Measurements from ENCODE around the gene MMP10. TPM values are rescaled to one million over a fixed set of nuclear protein-coding genes. Genes with fewer than 3 reads are reported as not detected.
A peak's percentile ranks its signal among the peaks of the same experiment; 100 is the strongest.

MMP10 gene
- total RNA-seq = not detected
- polyA plus RNA-seq = not detected

DNA sequence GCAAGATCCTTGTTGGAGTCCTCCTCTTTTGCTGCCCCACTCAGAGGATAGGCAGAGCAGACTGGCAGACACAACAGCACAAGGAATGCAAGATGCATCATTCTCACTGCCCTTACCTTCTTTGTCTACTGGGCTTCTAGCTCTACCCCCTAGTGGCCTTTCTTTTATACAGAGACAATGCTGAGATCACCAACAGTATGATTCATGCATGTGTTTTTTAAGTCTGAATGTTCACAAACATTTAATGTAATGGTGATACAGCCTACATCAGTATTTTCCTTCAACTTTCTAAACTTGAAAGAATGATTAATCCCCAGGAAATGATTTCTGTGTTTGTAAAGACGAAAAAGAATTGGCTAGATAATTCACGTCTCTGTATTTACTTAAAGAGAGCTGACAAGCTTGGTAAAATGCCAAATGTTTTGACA lies at the start of gene MMP10:
TSS of gene MMP10 (minus strand) at position 138 of the 428 bp plus-strand sequence. CDS start at position 101, 37 bp downstream.
- 5% methylated on average over 2 of the region's 2 CpGs for WGBS

DNA sequence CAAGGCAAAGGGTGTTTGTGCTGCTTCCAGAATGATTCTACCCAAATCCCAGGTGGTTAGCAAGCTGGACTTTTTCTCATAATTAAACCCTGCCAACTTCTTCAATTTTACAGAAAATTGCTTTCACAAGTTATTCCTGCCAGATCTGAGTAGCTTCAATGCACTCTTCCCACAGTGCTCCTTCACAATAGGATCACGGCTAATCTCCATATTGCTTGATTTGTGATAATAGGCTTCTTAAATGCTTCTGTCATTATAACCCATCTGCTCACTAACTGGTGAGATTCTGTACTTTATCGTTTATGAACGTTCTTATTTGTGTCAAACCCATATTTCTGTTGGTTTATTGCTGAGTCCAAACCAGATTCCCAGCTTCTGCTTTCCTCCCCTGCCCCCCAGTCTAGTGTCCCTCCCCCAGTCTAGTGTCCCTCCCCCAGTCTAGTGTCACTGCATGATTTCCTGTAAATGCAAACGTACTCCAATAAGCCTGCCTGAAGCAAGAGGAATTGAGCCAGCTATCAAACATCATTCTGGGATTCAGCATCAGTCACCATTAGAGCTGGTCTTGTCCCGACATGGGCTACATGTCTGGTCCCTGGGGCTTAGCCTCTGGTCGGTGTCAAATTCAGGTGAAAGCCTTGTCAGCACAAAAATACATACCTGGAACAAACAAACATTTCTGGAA lies 49.0 kb upstream of the MMP10 start:
- 67% methylated on average over 6 of the region's 6 CpGs for WGBS
- H3K4me3 ChIP-seq (ENCODE audit: low read depth in 1 of 3, low read length in 3 of 3) = no peak overlapping the region

More for the DNA sequence above, at the start of gene MMP10:
- H3K36me3 ChIP-seq (ENCODE audit: control insufficient read depth in 4 of 4, insufficient read depth in 3 of 4, low read depth in 1 of 4, low read length in 3 of 4) = no peaks in the 10 kb centered on the region
- TF ChIP-seq, protein P1, sequence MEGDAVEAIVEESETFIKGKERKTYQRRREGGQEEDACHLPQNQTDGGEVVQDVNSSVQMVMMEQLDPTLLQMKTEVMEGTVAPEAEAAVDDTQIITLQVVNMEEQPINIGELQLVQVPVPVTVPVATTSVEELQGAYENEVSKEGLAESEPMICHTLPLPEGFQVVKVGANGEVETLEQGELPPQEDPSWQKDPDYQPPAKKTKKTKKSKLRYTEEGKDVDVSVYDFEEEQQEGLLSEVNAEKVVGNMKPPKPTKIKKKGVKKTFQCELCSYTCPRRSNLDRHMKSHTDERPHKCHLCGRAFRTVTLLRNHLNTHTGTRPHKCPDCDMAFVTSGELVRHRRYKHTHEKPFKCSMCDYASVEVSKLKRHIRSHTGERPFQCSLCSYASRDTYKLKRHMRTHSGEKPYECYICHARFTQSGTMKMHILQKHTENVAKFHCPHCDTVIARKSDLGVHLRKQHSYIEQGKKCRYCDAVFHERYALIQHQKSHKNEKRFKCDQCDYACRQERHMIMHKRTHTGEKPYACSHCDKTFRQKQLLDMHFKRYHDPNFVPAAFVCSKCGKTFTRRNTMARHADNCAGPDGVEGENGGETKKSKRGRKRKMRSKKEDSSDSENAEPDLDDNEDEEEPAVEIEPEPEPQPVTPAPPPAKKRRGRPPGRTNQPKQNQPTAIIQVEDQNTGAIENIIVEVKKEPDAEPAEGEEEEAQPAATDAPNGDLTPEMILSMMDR (IDR thresholded peaks at IDR 0.05; ENCODE audit: low read depth, low read length, missing input control) = peak; percentile 12
- TF ChIP-seq, protein P2, sequence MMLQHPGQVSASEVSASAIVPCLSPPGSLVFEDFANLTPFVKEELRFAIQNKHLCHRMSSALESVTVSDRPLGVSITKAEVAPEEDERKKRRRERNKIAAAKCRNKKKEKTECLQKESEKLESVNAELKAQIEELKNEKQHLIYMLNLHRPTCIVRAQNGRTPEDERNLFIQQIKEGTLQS (IDR thresholded peaks at IDR 0.05) = no peak
- TF ChIP-seq FOXA1 (IDR thresholded peaks at IDR 0.05) (no peak), FOXA2 (IDR thresholded peaks at IDR 0.05) (no peak)
- TF ChIP-seq, protein P3, sequence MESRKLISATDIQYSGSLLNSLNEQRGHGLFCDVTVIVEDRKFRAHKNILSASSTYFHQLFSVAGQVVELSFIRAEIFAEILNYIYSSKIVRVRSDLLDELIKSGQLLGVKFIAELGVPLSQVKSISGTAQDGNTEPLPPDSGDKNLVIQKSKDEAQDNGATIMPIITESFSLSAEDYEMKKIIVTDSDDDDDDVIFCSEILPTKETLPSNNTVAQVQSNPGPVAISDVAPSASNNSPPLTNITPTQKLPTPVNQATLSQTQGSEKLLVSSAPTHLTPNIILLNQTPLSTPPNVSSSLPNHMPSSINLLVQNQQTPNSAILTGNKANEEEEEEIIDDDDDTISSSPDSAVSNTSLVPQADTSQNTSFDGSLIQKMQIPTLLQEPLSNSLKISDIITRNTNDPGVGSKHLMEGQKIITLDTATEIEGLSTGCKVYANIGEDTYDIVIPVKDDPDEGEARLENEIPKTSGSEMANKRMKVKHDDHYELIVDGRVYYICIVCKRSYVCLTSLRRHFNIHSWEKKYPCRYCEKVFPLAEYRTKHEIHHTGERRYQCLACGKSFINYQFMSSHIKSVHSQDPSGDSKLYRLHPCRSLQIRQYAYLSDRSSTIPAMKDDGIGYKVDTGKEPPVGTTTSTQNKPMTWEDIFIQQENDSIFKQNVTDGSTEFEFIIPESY (IDR thresholded peaks at IDR 0.05) = no peak
- H3K4me1 ChIP-seq (ENCODE audit: control insufficient read depth in 4 of 4, insufficient read depth in 4 of 4, low read length in 3 of 4) = no peaks in the 10 kb centered on the region
- DNase-seq (ENCODE audit: low spot score) = no peak
- H3K4me3 ChIP-seq (ENCODE audit: low read depth in 1 of 3, low read length in 3 of 3) = no peak within 1 kb of the TSS
- no peak within 1 kb of the TSS for H3K27ac ChIP-seq (ENCODE audit: low read depth in 1 of 2, low read length in 2 of 2)
- H3K27me3 ChIP-seq (ENCODE audit: control insufficient read depth in 4 of 4, insufficient read depth in 4 of 4, low read length in 3 of 4) = peaks cover 0 to 3% (median 0%) of the 10 kb centered on the region in 4 donors
- no peak within 1 kb of the TSS for H3K9ac ChIP-seq (ENCODE audit: low read depth in 1 of 2, low read length in 2 of 2)
- H3K9me3 ChIP-seq (ENCODE audit: control insufficient read depth in 4 of 4, low read length in 3 of 4) = no peaks in the 10 kb centered on the region

More for the DNA sequence above, 49.0 kb upstream of the MMP10 start:
- no peaks in the 10 kb centered on the region for H3K9me3 ChIP-seq (ENCODE audit: control insufficient read depth in 4 of 4, low read length in 3 of 4)
- no peak overlapping the region for H3K27ac ChIP-seq (ENCODE audit: low read depth in 1 of 2, low read length in 2 of 2)
- no peaks in the 10 kb centered on the region for H3K36me3 ChIP-seq (ENCODE audit: control insufficient read depth in 4 of 4, insufficient read depth in 3 of 4, low read depth in 1 of 4, low read length in 3 of 4)
- TF ChIP-seq RAD21 (IDR thresholded peaks at IDR 0.05) (no peak), FOXA2 (IDR thresholded peaks at IDR 0.05) (no peak), GABPA (IDR thresholded peaks at IDR 0.05 in 1 of 2, conservative IDR thresholded peaks at IDR 0.05 in 1 of 2) (no peak), EGR1 (IDR thresholded peaks at IDR 0.05; ENCODE audit: low read depth in 2 of 2) (no peak), TAF1 (conservative IDR thresholded peaks at IDR 0.05) (no peak), SP1 (IDR thresholded peaks at IDR 0.05) (no peak), NR2F2 (IDR thresholded peaks at IDR 0.05) (no peak), FOXA1 (IDR thresholded peaks at IDR 0.05) (no peak), HNF4G (IDR thresholded peaks at IDR 0.05) (no peak)
- TF ChIP-seq, protein P1 (IDR thresholded peaks at IDR 0.05; ENCODE audit: low read depth, low read length, missing input control) = no peak
- TF ChIP-seq, protein P2 (IDR thresholded peaks at IDR 0.05) = no peak
- TF ChIP-seq, protein P4, sequence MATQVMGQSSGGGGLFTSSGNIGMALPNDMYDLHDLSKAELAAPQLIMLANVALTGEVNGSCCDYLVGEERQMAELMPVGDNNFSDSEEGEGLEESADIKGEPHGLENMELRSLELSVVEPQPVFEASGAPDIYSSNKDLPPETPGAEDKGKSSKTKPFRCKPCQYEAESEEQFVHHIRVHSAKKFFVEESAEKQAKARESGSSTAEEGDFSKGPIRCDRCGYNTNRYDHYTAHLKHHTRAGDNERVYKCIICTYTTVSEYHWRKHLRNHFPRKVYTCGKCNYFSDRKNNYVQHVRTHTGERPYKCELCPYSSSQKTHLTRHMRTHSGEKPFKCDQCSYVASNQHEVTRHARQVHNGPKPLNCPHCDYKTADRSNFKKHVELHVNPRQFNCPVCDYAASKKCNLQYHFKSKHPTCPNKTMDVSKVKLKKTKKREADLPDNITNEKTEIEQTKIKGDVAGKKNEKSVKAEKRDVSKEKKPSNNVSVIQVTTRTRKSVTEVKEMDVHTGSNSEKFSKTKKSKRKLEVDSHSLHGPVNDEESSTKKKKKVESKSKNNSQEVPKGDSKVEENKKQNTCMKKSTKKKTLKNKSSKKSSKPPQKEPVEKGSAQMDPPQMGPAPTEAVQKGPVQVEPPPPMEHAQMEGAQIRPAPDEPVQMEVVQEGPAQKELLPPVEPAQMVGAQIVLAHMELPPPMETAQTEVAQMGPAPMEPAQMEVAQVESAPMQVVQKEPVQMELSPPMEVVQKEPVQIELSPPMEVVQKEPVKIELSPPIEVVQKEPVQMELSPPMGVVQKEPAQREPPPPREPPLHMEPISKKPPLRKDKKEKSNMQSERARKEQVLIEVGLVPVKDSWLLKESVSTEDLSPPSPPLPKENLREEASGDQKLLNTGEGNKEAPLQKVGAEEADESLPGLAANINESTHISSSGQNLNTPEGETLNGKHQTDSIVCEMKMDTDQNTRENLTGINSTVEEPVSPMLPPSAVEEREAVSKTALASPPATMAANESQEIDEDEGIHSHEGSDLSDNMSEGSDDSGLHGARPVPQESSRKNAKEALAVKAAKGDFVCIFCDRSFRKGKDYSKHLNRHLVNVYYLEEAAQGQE (IDR thresholded peaks at IDR 0.05) = no peak
- no peak for DNase-seq (ENCODE audit: low spot score)
- H3K27me3 ChIP-seq (ENCODE audit: control insufficient read depth in 4 of 4, insufficient read depth in 4 of 4, low read length in 3 of 4) = peaks cover 0 to 6% (median 0%) of the 10 kb centered on the region in 4 donors
- no peak overlapping the region for H3K9ac ChIP-seq (ENCODE audit: low read depth in 1 of 2, low read length in 2 of 2)
- no peaks in the 10 kb centered on the region for H3K4me1 ChIP-seq (ENCODE audit: control insufficient read depth in 4 of 4, insufficient read depth in 4 of 4, low read length in 3 of 4)

Measured in liver (tissue), 9 donors.